ENCODE results near the gene CDH13.

CDH13 gene

DNA sequence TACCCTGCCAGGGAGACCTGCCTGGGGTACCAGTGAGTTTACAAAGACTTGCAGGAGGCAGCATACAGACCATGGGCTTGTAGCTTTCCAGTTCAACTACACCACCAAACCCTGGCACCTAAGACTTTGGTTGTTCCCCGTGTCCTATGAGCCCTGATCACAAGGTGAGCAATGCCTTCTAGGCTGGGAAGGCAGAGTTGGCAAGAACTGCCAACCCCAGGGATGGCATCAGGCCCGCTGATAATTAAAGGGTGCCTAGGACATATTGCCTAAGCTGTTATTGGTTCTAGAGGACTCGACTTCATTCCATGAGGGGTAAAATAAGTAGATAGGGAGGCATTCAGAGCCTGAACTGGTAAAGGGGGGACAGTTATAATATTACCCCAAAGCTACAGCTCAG, 41.3 kb downstream of the CDH13 start:
- H3K4me3 ChIP-seq (ENCODE audit: low read depth, low read length): no peak overlapping the region
- TF ChIP-seq, protein P1, sequence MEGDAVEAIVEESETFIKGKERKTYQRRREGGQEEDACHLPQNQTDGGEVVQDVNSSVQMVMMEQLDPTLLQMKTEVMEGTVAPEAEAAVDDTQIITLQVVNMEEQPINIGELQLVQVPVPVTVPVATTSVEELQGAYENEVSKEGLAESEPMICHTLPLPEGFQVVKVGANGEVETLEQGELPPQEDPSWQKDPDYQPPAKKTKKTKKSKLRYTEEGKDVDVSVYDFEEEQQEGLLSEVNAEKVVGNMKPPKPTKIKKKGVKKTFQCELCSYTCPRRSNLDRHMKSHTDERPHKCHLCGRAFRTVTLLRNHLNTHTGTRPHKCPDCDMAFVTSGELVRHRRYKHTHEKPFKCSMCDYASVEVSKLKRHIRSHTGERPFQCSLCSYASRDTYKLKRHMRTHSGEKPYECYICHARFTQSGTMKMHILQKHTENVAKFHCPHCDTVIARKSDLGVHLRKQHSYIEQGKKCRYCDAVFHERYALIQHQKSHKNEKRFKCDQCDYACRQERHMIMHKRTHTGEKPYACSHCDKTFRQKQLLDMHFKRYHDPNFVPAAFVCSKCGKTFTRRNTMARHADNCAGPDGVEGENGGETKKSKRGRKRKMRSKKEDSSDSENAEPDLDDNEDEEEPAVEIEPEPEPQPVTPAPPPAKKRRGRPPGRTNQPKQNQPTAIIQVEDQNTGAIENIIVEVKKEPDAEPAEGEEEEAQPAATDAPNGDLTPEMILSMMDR (IDR thresholded peaks at IDR 0.05; ENCODE audit: low read depth, low read length): no peak

DNA sequence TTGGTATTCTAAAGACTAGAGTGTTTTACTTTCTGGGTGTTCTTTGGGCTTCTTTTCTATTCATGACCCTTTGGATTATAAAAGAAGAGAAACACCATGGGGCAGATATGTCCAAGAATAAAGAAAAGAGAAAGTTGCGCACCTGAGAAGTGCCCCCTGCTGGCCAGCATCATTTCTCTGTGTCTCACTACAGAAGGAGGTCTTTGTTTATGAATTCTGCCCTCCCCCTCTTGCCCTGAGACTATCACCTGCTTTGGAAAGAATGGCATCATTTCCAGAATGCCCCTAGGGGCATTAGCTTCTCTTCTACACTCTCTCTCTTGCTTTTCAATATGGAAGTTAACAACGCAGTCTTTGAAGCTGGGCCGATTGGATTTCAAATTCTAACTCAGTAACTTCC, 45.0 kb downstream of the CDH13 start:
- TF ChIP-seq, protein P1 (IDR thresholded peaks at IDR 0.05; ENCODE audit: low read depth, low read length): peak; percentile 27

DNA sequence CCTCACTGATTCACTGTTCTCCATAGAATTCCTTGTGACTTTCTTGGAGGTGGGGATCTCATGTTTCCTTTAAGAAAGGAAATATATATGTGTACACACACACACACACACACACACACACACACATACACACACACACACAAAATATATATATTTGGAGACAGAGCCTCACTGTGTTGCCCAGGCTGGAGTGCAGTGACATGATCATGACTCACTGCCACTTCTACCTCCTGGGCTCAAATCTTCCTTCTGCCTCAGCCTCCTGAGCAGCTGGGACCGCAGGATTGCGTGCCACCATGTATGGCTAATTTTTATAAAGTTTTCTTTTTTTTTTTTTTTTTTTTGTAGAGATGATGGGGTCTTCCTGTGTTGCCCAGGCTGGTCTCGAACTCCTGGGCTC, 45.9 kb downstream of the CDH13 start:
- TF ChIP-seq, protein P1 (IDR thresholded peaks at IDR 0.05; ENCODE audit: low read depth, low read length): no peak
- H3K4me3 ChIP-seq (ENCODE audit: low read depth, low read length): no peak overlapping the region

More for the DNA sequence above, 45.0 kb downstream of the CDH13 start:
- no peak overlapping the region for H3K4me3 ChIP-seq (ENCODE audit: low read depth, low read length)

DNA sequence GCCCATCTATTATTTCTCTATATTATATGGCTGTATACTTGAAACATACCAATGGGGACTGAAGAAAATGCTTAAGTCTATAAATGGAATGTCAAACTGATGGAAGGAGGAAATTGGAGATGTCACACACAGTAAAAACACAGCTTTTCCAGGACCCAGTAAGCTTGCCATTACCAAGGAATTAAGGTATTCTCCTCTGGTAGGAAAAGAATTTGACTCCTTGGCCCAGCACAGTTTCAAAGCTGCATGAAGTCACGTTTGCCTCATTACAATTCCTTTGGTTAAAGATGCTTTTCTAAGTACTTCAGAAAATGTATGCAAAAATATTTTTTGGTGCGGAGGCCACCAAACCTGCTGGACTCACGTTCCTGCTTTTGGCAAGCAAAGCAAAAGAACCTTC, 48.5 kb downstream of the CDH13 start:
- TF ChIP-seq, protein P1 (IDR thresholded peaks at IDR 0.05; ENCODE audit: low read depth, low read length): no peak
- H3K4me3 ChIP-seq (ENCODE audit: low read depth, low read length): no peak overlapping the region

DNA sequence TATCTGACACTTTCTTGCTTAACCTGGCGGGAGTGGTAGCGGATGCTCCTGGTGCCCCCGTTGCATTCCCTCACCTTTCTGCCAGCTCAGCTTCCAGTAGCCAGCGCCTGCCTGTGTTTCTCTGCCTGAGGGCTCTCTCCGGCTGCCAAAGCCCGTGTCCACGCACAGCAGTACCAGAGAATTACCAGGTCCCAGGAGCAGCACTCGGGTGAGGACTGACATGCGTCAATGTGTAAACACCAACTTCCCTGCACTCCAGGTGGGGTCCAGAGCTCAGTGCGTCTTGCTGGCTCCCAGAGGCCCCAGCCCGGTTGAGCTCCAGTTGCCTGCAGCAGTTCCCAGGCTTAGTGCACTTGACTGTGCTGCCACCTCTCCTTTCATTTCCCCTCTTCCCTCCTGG, 54.8 kb downstream of the CDH13 start:
- TF ChIP-seq, protein P1 (IDR thresholded peaks at IDR 0.05; ENCODE audit: low read depth, low read length): no peak
- H3K4me3 ChIP-seq (ENCODE audit: low read depth, low read length): no peak overlapping the region

DNA sequence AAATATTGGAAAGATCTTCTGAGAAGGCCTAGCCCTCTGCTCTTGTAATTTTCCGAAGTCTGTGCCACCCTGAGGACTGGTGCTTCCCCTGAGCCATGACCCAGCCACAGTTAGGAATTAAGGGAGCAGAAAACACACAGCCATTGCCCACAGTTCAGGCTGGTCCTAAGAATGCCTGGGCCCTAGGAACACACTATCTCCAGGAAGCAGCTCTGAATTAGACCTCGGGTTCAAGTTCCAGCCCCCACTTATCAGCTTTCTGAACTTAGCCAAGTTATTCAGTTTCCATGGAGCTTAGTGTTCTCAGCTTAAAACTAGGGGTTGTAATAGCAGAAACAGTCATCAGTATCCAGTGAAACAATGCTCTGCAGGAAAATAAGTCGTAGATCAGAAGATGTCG, 56.0 kb downstream of the CDH13 start:
- TF ChIP-seq, protein P1 (IDR thresholded peaks at IDR 0.05; ENCODE audit: low read depth, low read length): no peak
- H3K4me3 ChIP-seq (ENCODE audit: low read depth, low read length): no peak overlapping the region

DNA sequence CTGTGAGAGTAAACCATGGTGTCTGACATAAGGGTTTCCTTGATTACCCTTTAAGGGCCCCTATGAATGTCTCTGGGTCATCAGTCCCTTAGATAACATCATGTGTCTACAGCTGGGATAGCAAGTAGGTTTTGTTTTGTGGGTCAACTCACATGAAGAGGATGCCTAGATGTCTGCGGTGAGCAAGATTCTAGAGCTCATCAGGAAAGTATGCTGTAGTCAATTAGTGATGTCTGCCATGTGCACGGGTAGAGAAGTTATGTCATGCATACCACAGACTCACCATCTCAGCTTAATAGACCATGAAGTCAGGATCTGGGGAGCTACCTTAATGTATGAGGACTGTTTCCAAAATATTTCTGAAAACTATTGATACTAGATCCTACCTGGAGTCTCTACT, 57.5 kb downstream of the CDH13 start:
- TF ChIP-seq, protein P1 (IDR thresholded peaks at IDR 0.05; ENCODE audit: low read depth, low read length): no peak
- no peak overlapping the region for H3K4me3 ChIP-seq (ENCODE audit: low read depth, low read length)
